Peyer's patch (tissue), 4 donors: ENCODE results near the gene WIZ.

Source experiments
- CTCF ChIP-seq, 6 experiments: fragments of 450-650 bp in 4 of 6; fragments of 200-600 bp in 2 of 6; sonication (generic) in 1 of 6; IDR thresholded peaks; one replicate each; pipeline ENCODE4 v1.5.1; 2017 to 2019; ENCODE audit warnings: antibody characterized with exemption in 6 of 6, mild to moderate bottlenecking in 3 of 6, moderate library complexity in 1 of 6
- POLR2A ChIP-seq, 2 donors: fragments of 450-650 bp; IDR thresholded peaks; one replicate each; pipeline ENCODE4 v1.5.1; 2017; ENCODE audit warnings: antibody characterized with exemption in 2 of 2, mild to moderate bottlenecking in 2 of 2, moderate library complexity in 2 of 2

GRCh38 chr19:15431396-15432017, 18.2 kb downstream of the WIZ start:
- TF ChIP-seq CTCF (IDR thresholded peaks at IDR 0.05) (no peak), POLR2A (IDR thresholded peaks at IDR 0.05) (no peak)
